ENCODE data around the gene FAM3B. TPM values are rescaled to one million over a fixed set of nuclear protein-coding genes. Genes with fewer than 3 reads are reported as not detected.
A peak's percentile ranks its signal among the peaks of the same experiment; 100 is the strongest.

FAM3B gene
- total RNA-seq, 1 donor from 2014 or later = not detected

DNA sequence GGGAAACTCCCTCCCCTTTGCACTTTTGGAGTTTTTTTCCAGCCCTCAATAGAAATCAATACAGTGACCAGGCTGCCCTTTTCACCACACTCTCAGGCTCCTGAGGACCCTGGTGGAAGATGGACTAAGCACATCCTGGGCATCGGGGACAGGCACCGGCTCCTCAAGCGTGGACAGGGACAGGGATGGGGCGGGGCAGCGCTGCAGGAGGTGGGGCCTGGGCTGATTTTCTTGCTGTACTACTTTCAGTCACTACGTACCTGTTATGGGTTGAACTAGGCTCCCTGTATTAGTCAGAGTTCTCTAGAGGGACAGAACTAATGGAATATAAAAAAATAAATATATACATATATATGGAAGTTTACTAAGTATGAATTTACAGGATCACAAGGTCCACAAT lies 47.7 kb downstream of the FAM3B start:
- intact Hi-C loops (cut with DNase I) = no loop called here
- DNase-seq (no peak), ATAC-seq (ENCODE audit: poor library complexity) (no peak)

DNA sequence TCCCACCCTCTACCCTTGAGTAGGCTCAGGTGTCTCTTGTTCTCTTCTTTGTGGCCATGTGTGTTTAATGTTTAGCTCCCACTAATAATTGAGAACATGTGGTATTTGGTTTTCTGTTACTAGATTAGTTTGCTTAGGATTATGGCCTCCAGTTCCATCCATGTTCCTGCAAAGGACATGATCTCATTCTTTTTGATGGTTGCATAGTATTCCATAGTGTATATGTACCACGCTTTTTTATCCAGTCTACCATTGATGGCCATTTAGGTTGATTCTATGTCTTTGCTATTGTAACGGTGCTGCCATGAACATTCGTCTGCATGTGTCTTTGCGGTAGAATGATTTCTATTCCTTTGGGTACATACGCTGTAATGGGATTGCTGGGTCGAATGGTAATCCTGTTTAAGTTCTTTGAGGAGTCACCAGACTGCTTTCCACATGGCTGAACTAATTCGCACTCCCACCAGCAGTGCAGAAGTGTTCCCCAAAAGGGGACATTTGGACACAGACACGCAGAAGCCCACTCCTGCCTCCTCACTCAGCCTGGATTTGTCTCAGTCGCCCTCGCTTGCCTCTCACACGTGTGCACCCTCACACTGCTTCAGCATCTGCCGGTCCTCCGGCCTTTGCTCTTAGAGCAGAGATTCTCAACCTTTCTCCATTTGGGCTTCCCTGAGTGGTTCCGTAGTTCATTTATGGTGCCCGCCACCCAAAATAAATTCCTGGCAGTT lies 48.9 kb downstream of the FAM3B start:
- no peak for ATAC-seq (ENCODE audit: poor library complexity)
- no peak for DNase-seq
- intact Hi-C loops (cut with DNase I) = no loop called here

DNA sequence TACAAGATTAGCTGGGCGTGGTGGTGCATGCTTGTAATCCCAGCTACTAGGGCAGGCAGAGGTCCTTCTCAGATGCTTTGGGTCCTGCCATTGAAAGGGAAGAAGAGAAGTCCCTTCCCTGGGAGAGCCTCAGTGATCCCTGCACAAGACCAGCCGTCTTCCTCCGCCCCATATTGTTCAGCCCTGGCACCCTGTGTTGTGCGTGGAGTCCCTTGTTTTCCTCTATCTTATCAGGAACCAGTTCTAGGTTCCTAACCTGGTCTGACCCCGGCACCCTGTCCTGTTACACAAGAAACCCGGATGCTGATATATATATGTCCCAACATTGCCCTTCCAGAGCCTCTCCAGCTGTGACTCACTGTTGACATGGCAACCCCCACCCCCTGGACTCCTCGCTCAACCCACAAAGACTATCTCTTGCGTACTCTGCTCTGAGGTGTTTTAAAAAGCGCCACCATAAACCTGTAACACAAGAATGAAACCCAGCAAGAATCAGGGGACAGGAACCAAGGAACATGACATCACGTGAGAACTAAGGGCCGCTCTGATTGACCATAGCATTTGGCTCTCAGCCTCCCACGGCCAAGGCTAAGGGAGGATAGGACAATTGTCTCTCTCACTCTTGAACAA lies 50.0 kb downstream of the FAM3B start:
- intact Hi-C loops (cut with DNase I) = no loop called here
- ATAC-seq (ENCODE audit: poor library complexity) (no peak), DNase-seq (peak; percentile 59)

DNA sequence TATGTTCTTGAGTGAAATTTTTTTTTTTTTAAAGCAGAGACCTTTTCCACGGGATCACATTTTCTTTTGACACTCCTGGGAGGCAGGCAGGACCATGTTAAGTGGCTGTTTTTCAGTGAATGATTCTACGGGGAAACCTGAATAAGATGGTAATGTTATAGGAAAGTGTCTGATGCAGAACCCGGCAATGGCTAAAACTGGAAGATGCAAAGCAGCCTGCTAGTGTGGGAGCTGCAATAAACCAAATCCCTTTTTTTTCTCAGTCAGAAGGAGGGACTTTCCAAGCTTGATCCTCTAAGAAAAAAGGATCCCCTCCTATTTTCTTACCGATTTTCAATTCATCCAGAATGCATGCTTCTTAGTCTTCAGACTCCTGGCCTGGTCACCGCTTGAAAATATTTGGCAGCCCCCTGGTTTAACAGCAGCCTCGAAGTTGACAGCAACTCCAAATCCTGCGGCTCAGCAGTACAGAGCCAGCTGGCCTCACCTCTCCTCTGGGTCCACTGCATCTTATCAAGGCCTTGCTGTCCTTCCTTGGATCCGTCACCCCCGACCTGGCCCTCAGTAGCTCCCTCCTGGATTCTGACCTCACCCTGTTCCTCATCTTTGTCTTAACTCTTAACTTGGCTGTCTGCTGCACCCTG lies 50.8 kb downstream of the FAM3B start:
- intact Hi-C loops (cut with DNase I) = no loop called here
- ATAC-seq (ENCODE audit: poor library complexity) = no peak
- DNase-seq = no peak

DNA sequence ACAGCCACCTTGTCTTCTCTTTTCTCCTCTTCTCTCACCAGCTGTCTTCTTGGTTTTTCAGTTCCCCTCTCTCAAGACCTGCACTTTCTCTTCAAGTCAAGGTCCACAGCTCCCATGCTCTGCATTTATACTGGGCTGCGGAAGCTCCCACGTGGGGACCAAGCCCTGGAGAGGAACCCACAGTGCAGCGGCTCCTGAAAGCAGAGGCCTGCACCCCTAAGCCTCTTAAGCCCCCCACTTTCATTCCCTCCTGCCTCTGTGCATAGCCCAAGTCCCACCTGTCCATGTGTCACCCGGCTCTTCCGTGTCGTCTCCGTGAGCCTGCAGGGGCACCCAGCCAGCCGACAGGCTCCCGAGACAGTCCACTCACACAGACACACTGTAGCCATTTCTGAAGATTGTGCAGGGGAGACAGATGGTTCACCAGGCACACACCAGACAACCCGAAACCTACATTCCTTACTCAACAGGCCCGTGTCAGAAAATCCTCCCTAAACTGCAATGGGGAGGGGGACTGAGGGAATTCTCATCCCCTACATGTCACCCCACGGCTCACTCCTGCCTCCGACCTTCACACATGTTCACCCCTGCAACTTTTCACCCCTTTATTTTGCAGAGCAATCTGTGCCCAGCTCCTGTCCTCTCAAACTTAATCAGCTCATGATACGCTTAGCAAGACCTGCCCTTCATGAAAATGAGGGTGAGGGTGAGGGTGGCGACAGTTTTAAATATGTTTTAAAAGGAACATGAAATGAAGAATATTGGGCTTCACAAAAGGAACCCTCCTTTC lies 51.5 kb downstream of the FAM3B start:
- no peak for ATAC-seq (ENCODE audit: poor library complexity)
- intact Hi-C loops (cut with DNase I) = no loop called here

DNA sequence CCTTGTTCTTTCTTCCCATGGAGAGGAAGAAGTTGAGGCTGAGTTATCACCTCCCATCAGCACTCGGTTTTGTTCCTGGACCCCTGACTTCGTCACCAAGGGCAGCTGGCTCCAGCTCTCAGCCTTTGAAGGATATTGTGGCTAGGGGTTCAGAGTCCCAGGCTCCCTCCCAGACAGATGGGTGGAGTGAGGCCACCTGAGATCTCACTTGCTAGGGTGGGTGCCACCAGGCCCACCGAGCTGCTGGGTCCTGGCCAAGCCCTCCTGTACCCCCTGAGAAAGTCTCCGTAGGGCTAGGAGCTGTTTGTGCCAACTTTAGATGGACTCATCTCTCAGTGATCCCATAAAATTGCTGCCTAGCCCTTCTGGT lies 52.1 kb downstream of the FAM3B start:
- ATAC-seq (ENCODE audit: poor library complexity) (no peak), DNase-seq (no peak)
- intact Hi-C loops (cut with DNase I) = no loop called here

More for the DNA sequence above, 51.5 kb downstream of the FAM3B start:
- no peak for DNase-seq

DNA sequence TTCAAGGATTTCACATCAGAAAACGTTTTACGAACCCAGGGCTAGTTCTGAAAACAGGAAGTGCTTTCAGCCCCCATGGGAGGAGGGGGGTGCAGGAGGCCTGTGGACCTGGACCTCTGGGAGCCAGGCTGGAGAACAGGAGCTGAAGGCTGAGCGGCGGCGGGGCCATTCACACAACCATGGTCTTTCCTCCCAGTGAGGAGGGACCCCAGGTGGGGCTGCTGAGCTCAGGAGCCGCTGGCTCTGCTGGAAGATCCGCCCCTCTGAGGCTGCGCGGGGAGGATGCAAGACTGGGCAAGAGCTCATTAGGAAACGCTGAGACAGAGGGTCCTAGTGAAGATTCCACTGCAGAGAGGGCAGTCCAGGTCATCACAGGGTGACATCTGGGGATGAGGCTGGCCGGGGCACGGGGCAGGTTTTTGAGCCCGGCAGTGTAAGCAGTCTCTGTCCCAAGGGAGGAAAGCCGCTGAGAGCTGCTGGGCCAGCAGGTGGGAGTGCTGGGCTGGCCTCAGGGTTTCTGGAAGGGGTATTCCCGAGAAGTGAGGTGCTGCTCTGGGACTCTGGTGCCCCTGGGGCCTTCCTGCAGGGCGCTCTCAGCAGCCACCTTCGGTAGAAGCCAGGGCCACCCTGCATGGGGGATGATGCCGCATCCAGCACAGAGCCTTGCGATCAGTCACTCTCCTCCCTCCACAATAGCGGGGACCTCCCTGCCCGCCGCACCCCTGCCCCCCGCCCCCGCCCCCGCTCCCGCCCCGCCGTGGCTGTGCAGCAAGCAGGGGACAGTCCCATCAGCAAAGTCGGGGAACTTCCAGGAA lies 52.7 kb downstream of the FAM3B start:
- intact Hi-C loops (cut with DNase I) = no loop called here
- peak; percentile 59 for DNase-seq
- ATAC-seq (ENCODE audit: poor library complexity) = peak; percentile 62

DNA sequence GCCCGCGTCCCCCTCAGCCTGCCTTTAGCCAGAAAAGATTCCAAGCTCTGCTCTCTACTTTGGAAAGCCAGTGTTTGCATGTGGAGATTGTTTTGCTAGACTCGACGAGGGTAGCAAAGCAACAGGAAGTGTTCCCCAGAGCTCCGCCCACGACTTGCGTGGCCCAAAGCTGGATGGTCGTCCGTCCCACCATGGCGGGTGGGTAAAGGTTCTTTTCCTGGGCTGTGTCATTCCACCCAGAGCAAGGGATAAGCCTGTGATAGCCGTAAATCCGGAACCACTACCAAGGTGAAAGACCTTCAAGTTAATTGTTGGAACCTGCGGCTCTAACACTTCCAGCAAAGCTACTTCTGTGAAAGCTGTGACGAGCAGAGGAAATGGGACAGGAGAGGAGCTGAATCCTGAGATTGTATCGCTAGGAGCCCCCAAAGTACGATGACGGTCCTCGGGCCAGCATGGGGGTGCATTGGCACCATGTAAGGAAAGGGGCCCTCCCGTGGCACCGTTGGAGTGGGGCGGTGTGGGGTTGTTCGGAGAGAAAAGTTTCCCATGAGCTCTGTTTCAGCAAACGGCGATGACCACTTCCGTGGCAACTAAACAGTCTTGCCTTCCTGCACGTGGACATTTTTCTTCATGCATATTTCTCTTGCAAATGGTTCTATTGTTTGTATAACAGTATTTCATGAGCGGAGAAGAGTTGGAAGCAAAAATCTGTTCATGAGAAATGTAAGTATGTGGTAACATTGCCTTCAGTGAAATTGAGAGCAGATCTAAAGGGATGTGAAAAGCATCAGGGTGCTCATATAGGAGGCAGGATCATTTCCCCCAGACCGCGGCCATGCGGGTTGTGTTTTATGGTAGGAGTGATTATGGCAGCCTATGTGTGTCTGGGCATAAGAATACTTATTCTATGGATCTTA lies 53.6 kb downstream of the FAM3B start:
- DNase-seq = peak; percentile 59
- intact Hi-C loops (cut with DNase I) = no loop called here
- peak; percentile 28 for ATAC-seq (ENCODE audit: poor library complexity)

DNA sequence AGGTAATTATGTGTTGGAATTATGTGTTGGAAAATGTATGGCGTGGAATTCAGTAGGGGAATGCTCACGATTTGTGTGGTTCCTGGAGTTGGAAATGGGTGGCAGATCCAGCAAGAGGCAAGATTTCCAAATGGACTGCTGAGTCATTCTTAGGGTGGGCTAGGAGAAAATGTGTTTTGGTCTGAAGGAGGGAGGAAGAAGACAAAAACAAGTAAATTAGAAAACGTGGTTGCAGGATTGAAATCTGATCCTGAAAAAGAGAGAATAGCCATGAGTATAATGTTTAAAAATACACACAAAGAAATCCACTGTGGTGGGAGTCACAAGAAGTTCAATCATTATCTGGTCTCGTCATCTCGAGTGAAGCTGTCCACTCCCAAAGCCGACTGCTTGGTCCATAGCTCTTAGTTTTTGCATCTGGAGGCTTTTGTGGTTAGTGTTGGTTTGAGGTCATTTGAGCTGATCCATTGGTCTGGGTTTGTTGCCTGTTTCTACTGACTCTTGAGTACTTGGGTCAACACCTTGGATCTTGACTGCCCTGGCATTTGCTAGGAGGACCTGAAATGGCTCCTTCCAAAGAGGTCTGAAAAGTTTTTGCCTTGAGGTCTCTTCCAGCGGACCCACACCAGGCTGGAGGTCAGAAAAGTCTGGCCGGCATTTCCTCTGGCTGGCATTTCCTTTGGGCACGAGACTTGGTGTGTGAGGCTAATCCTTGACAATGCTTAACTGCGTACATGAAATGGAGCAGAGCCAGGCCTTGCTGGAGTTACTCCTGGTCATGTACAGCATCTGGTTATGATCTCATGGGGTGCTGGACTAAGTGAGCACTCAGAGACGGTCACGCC lies 54.5 kb downstream of the FAM3B start:
- DNase-seq (no peak), ATAC-seq (ENCODE audit: poor library complexity) (no peak)
- intact Hi-C loops (cut with DNase I) = no loop called here

DNA sequence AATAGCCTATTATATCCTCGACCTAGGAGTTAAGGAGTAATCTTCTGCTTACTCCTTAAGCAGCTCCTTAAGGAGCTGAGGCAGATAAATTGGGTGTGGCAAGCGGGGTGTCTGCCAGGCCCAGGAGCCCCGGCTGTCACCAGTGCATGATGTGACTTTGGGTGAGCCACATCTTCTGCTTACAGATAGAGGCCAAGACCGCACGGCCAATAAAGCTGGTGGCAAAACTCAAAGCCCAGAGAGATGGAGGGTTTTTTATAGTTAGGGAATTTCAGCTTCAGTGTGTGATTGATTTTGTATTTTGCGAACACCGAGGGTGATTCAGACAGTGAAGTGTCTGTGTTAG lies 55.1 kb downstream of the FAM3B start:
- intact Hi-C loops (cut with DNase I) = no loop called here
- DNase-seq (no peak), ATAC-seq (ENCODE audit: poor library complexity) (no peak)

DNA sequence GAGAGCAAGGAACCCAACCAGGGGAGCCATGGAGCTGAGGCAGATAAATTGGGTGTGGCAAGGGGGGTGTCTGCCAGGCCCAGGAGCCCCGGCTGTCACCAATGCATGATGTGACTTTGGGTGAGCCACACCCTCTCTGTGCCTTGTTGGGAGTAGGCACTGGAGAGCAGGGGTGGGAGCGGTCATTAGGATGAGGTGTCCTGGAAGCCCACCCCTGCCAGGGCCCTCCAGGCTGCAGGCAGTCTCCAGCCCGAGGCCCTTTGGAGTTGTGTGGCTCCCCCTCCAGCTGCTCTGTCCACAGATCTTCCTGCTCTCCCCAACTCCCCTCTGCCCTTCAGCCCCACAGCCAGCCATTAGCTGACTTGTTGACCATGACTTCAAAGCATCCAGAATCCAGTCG lies 56.7 kb downstream of the FAM3B start:
- intact Hi-C loops (cut with DNase I) = no loop called here
- ATAC-seq (ENCODE audit: poor library complexity) (no peak), DNase-seq (no peak)

DNA sequence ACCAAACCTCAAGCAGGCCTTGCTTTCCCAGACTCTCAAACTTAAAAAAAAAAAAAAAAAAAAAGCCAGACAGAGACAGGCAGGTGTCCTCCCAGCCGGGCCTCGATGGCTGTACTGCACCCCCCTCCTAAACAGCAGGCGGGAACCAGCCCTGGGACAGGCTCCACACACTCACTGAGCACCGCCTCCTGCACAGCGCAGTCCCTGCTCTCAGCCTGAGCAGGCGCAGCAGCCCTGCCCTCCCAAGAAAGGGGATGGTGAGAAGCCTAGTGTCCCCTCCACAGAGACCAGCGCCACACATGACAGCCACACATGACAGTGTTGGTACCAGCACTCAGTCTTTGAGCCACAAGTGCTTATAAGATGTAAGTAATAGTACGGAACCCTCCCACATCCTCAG lies 57.2 kb downstream of the FAM3B start:
- intact Hi-C loops (cut with DNase I) = no loop called here
- ATAC-seq (ENCODE audit: poor library complexity) (no peak), DNase-seq (no peak)

DNA sequence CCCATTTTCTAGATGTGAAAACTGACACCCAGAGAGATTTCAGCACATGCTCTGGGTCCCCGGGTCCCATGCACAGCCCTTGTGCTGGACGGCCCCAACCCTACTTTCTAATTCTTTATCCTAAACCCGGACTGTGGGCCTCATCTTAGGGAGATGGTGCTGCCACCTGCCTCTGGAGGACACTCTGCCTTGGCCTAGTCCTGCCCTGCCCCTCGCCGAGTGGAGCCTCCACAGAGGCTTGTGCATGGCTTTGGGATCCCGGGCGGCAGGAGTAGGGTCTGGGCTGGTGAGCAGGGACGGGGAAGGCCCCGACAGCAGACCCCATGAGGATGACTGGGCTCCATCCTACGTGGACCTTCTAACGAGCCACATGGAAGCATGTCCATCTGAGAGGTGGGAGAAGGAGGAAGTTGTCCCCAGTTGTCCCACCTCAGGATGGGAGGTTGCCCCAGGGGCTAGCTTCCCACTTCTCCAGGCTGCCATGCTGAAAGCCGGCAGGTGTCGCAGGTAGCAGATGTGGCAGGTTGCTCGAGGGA lies 57.6 kb downstream of the FAM3B start:
- ATAC-seq (ENCODE audit: poor library complexity) = no peak
- intact Hi-C loops (cut with DNase I) = no loop called here

DNA sequence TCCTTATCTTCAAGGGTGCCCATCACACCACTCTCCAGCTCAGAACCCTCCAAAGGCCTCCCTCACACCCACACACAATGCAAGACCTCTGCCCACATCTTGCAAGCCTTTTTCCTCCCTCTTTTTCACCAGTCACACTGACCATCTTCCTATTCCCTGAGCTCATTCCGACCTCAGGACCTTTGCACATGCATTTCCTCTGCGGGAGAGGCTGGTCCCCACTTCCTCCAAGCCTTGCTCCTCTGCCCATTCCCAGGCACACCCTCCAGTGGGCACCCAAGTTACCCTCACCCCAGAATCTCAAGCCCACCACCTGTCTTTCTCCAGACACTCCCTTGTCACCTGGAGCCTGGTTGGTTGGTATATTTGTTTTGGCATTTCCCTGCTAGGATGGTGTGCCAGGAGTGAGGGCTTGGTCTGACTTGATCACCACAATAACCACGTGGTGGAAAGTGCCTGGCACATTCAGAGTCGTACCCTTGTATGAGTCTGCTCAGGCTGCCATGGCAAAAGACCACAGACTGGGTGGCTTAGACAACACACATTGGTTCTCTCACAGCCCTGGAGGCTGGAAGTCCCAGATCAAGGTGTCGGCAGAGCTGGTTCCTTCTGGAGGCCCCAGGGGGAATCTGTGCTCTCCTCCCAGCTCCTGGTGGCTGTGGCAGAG lies 58.4 kb downstream of the FAM3B start:
- intact Hi-C loops (cut with DNase I) = no loop called here
- no peak for ATAC-seq (ENCODE audit: poor library complexity)
- no peak for DNase-seq

More for the DNA sequence above, 57.6 kb downstream of the FAM3B start:
- no peak for DNase-seq

DNA sequence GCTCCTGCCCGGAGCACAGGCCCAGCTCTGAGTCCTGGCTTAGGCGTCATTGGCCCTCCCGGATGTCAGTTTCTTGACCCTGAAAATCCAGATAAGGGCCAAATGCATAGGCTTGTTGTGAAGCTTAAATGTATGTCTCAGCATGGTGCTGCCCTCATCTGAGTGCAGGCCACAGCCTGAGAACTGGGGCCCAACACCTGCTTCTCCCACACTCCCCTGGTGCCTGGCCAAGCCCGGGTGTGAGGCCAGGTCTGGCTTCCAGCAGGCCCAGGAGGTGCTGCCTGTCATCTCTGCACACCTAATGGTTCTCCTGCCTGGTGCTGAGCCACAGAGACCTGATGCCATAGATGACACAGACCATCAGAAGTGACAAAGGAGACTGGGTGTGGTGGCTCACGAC lies 59.3 kb downstream of the FAM3B start:
- intact Hi-C loops (cut with DNase I) = no loop called here
- DNase-seq (no peak), ATAC-seq (ENCODE audit: poor library complexity) (no peak)

DNA sequence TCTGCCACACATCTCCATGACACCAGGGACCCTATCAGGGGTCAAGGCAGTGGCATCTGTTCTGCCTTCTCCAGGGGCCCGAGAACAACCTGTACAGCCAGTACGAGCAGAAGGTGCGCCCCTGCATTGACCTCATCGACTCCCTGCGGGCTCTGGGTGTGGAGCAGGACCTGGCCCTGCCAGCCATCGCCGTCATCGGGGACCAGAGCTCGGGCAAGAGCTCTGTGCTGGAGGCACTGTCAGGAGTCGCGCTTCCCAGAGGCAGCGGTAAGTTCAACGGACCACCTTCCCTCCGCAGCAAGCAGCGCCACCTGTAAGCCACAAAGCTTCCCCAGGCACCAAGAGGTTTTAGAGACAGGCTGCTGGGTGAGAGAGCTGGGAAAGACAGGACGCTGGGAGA lies 61.1 kb downstream of the FAM3B start:
- ATAC-seq (ENCODE audit: poor library complexity) (no peak), DNase-seq (no peak)

More for the DNA sequence above, 61.1 kb downstream of the FAM3B start:
- intact Hi-C loops (cut with DNase I) = no loop called here
